ENCODE measurements around the gene MPL.

MPL gene

DNA sequence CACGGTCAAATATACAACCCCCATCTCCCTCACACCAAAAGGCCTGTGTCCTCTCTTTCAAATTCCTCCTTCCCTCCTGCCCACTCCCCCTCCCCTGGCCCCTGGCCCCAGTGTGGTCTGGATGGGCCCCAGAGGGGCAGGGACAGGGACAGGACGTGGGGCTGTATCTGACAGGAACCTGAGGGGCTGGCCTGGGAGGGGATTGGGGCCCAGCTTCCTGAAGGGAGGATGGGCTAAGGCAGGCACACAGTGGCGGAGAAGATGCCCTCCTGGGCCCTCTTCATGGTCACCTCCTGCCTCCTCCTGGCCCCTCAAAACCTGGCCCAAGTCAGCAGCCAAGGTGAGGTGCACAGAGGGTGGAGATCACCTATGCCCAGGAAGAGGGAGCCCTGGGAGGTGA lies at the start of gene MPL:
Gene MPL (plus strand): TSS at position 231 of the 400 bp plus-strand sequence. CDS start 31 bp downstream, at position 262.
- no peak for DNase-seq

DNA sequence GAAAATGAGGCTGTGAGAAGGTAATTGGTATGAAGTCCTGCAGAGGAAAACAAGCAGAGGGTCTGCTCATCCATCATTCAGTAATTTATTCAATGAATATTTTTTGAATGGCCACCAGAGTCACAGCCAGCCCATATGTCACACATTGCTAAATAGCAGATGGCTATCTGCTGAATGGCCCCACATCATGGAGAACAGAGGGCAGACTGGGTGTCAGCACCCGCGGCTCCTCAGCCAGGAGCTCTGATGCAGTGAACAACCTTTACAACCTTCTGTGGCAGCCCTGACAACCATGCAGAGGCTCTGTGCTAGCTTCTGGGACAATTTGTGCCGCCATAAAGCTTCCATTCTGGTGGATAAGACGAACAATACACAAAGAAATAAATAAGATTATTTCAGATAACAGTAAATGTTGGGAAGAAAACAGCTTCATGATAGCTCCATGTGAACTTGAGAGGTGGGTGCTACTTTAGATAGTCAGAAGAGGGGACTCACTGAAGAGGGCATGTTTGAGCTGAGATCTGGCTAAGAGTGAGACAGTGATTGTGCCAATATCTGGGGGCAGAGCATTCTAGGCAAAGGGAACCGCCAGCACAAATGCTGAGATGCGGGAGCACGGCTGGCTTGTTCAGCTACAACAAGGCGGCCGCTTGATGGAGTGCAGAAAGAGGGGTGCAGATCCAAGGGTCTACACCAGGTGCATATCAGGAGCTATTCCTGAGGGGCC lies 49.4 kb upstream of the MPL start:
- DNase-seq: no peak

DNA sequence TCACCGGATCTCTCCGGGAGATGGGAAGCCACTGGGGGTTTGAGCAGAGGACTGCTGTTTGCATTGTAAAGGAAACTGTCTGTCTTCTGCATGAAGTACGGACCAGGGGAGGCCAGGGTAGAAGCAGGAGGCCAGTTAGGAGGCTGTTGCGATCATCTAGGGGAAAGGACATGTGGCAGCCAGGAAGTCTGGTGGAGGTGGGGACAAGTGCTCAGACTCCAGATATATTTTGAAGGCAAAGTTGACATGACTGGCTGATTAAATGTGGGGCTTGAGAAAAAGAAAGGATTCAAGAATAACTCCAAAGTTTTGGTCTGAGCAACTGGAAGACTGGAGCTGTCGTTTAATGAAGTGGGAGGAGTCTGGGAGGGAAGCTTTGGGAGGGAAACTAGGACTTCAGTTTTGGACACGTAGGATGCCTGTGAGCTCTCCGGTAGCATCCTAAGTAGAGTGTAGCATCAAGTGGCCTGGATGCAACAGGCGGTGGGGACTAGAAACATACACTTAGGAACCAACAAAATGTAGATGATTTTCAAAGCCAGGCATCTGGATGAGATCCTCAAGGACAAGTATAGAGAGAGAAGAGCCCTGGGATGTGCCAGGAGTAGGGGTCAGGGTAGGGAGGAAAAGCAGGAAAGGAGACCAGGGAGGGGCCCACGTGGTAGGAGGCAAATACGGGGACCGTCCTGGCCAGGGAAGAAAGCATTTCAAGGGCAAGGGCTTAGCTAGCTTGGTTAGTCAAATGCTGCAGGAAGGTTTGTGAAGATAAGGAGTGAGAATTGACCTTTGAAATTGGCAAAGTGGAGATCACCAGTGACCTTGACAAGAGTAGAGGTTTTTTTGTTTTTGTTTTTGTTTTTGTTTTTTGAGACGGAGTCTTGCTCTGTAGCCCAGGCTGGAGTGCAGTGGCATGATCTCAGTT lies 48.6 kb upstream of the MPL start:
- DNase-seq: no peak

DNA sequence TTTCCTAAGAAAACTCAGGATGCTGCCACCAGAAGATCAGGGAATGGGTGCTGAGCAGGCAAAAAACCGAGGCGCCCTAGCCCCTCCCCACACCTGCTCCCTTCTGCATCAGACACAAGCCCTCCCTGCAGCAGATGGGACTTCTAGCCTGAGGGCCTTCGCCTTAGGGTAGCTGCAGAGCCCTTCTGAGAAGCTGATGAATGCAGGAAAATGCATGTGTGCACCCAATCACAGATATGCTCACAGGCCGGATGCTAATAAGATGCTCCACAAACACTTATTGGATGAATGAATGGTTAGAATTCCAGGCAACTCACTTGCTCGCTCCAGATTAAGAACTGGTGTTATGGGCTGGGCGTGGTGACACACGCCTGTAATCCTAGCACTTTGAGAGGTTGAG lies 45.4 kb upstream of the MPL start:
- no peak for DNase-seq

DNA sequence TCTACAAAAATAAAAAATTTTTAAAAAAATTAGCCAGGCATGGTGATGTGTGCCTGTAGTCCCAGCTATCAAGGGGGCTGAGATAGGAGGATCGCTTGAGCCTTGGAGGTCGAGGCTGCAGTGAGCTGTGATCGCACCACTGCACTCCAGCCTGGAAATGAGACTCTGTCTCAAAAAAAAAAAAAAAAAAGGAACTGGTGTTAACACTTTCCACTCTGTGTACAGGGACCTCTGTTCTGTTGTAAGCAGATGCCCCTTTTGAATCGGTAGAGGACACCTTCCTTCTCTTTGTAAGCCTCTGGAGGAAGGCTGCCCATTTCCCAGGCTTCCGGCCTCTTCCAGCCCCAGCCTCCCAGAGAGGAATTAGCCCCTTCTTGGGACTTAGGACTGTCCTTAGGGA lies 44.9 kb upstream of the MPL start:
- no peak for DNase-seq

DNA sequence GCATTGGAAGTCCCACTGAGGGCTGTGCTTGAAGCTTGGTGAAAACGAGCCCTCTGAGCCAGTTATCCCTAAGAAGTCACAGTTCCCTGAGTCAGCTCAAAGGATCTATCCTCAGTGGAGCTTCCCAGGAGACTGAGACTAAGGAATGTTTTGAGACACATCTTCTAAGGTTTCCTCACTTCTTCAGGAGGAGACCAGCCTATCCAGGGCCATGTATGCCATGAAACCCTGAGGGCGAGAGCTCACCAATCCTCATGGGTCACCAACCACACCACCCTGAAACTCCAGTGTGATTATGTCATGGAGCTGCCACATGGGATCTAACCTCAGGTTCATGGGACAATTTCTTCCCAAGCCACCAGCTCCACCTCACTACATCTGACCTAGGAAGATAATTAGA lies 44.4 kb upstream of the MPL start:
- no peak for DNase-seq

DNA sequence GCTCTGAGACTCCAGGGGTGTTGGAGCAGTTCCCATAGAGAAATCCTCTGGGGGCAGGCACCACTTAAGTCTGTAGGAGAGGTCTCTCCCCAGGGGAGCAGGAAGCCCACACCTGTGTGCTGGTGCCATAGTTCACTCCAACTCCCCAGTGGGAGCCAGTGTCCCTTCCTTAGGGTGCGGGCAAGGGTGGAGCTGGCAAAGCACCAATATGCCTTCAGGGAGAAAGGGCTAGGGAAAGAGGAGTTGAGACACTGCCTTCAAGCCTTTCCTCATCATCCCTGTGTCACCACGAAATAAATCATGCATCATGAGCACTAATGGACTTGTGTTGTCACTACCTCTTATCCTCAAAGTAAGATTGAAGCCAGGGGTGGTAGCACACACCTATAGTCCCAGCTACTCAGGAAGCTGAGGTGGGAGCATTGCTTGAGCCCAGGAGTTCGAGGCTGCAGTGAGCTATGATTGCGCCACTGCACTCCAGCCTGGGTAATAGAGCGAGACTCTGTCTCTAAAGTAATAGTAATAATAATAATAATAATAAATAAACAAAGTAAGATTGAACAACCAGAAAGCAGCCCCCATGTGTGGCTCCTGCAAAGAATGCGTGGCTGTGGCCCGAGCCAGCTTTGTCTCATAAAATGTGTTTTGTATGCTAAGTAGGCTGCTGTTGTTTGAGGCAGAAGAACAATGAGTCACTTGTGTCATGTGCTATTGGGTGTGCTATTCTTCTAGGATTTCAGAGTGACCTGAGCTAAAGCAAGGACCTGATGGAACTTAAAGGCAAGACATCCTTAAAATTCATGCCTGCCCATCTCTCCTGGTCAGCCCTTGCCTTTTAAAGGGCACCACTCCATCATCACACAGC lies 43.5 kb upstream of the MPL start:
- no peak for DNase-seq

DNA sequence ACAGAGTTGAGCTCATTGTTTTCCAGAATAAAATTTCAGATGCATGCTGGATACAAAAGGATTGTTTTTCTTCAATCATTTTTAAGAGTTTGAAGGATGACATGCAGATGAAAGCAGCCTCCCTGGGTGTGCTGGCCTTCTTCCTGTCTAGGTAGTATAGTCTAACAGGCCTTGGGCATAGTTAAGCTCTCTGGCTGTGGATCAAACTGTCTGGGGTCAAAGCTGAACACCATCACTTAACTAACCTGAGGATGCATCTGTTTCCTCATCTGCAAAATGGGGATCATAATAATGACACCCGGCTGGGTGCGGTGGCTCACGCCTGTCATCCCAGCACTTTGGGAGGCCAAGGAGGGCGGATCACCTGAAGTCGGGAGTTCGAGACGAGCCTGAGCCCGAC lies 42.9 kb upstream of the MPL start:
- no peak for DNase-seq

DNA sequence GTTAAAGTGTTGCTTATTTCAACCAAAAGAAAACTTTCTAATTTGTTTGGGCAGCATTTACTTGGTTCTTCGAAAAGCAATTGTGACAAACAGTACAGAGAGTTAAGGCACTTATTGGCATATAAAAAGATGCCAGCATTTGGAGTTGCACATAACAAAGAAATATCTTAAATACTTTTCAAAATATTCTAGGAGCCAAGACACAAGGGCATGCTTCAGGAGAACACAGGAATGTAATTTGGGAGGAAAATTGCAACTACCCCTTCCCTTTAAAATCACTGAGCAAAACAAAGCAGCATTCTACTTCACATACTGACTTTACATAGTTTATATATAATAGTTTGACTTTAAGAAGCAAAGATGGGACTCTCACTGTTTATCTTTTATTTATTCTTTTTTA lies 41.4 kb upstream of the MPL start:
- no peak for DNase-seq

DNA sequence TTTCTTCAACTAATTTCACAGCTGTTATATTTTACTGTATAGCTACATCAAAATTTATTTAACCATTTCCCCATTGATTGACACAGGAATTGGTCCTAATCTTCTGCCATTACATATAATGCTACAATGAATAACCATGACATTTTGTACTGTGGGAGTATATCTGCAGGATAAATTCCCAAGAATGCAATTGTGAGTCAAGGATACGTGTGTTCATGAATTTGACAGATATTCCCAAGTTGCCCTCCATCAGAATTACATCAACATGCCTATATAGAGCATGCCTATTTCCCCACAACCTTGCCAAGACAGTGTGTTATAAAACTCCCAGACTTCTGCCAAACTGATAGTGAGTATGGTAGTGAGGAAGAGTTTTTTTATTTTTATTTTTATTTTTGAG lies 39.6 kb upstream of the MPL start:
- no peak for DNase-seq

DNA sequence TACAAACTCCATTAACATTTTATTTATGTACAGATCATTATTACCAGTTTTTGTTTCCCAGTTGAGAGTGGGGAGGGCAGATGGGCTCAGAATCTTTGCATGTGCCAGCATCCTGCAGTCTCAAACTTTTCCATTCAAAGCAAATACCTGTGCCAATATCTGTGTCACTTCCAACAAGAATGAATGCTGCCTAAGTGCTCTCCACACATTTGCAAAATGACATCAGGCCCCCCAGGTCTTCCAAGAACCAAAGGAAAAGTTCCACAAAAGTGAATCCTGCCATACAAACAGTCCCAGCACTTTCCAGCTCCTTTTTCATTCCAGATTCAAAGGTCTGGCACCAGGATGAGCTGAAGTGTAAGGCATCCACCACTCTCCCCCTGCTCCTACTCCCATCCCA lies 38.5 kb upstream of the MPL start:
- DNase-seq: no peak

DNA sequence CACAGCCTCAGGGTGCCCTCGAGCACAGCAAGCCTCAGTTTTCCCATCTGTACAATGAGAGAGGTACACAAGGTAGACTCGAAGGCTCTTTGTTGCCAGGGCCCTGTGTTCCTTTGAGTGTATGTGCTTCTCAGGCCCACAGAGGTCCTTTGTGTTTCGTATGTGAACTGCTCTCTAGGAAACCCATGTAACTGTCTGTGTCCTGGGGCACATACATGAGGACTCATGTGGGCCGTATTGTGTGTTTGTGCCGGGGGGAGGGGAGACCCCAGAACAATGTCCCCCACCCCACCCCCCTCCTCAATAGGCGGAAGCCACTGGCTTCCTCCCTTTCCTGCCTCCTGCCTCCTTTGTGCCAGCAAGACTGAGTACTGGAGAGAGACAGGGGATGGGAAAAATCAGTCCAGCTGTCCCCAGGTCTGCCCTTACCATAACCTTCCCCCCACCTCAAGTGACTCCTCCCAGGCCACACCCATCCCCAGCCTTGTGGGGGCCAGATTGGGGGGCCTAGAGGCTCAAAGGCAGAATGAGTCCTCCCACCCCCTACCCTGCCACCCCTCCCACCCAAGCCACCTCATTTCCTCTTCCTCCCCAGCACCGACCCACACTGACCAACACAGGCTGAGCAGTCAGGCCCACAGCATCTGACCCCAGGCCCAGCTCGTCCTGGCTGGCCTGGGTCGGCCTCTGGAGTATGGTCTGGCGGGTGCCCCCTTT lies 37.1 kb upstream of the MPL start, which contains the start of gene TIE1:
Gene TIE1 (plus strand): TSS at position 605 of the 717 bp plus-strand sequence. CDS start 90 bp downstream, at position 695.
- no peak for DNase-seq

DNA sequence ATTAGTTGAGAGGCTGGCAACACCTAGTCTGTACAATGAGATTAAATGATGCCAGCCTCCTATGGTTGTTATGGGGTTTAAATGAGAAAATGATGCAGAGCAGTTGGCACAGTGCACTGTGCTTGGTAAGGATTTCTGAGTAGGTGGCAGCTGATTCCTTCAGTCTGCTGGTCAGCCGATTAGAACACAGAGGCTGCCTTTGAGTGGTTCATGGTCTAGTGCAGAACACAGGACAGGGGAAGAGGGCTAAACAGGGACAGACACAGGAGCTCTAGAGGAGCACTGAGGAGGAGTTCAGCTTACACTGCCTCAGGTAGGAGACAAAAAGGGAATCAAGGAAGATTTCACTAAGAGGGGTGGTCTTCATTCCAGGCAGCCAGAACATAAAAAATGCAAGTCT lies 35.4 kb upstream of the MPL start:
- DNase-seq: no peak

DNA sequence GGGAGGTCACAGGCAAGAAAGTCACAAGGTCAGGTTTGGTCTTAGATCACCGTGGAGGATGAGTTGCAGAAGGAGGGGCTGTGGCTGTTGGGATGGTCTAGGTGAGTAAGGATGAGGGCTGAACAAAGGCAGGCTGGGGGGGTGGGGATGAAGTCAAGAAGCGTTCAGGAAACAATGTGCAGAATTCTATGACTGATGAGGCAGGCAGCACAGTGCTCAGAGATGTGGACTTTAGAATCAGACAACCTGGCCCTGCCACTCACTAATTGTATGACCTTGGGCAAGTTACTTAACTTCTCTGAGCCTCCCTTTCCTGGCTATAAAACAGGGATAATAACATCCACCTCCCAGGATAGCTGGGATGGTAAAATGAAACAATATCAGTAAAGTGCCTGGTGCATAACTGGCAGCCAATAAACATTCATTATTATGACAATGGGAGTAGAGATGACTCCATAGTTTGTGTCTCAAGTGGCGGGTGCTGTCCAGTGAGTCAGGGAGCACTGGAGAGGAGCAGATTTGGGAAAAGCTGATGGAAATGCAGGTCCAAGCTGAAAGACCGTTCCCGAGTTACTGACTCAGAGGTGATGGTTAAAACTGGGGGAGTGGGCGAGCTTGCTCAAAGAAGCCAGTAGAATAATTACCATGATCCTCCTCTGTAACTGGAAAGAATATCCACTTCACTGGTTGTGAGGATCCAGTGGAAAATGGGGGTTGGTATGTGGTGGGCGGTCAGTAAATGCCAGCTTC lies 34.7 kb upstream of the MPL start:
- no peak for DNase-seq

DNA sequence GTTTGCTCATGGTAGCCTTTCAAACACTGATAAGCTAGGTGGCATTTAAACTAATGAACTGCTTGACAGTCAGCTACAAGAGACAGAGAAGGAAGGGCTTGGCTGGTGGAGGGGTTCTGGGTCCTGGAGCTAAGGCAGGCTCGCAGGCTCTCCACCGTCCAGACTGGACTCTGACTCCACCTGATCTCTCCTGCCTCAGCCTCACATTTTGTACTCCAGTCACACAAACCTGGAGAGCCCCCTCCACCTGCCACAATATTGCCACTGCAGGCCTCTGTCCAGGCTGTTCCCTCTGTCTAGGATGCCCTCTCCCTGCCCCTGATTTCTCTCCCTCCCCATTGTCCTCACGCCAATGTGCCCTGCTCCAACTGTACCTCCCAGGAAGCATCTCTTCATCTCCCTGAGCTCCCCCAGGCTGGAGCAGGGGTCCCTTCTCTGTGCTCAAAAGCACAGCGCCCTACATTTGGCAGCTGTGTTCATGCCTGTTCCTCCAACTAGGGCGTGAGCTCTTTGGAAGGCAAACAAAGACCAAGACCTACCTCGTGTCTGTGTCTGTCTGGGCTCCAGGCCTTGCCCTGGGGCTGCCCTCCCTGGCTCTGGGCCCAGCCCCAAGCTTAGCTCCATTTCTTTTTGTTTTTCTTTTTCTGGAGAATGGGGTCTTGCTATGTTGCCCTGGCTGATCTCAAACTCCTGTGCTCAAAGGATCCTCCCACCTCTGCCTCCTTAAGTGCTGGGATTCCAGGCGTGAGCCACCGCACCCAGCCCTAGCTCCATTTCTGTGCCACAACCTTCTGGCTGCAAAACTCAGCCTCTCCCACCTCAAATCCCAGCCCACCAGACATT lies 33.9 kb upstream of the MPL start:
- no peak for DNase-seq

DNA sequence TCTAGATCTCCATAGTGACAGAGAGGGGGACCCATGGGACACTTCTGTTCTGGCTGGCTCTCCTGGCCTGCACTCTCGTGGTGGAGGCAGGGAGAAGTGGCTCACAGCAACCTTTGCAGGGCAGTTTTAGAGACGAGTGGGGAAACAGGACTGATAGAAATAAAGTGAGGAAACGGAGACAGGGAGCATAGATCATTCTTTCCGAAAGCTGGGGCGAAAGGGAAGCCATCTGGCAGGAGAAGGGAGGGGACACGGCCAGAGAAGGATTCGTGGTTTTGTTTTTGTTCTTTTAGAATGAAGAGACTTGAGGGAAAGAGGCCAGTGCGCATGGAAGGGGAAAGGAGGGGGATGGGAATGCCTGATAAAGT lies 33.3 kb upstream of the MPL start:
- DNase-seq: no peak

DNA sequence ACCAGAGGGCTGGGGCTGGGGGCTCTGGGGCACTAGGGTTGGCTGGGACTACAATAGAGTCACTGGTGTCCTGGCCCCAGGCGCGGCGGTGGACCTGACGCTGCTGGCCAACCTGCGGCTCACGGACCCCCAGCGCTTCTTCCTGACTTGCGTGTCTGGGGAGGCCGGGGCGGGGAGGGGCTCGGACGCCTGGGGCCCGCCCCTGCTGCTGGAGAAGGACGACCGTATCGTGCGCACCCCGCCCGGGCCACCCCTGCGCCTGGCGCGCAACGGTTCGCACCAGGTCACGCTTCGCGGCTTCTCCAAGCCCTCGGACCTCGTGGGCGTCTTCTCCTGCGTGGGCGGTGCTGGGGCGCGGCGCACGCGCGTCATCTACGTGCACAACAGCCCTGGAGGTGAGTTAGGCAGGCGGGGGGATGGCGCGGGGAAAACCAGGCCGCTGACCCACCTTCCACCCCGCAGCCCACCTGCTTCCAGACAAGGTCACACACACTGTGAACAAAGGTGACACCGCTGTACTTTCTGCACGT lies 32.8 kb upstream of the MPL start:
- no peak for DNase-seq

DNA sequence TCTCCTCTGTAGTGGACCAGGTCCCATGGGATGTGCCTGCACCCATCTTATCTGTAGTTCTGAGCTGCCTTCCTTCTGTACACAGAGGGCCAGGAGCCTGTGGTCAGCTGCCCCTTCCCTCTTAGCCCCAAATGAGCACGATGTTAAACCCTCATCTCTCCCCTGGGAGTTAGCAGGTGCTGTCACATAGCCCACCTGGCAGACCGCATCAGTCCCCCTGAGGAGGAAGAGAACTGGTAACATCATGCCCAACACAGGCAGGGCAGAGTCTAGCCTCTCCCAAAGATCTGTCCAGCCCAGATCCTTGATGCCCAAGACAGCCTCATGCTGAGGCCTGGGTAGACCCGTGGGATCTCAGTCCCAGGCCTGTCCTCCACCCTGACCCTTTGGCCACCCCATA lies 32.2 kb upstream of the MPL start:
- DNase-seq: no peak

DNA sequence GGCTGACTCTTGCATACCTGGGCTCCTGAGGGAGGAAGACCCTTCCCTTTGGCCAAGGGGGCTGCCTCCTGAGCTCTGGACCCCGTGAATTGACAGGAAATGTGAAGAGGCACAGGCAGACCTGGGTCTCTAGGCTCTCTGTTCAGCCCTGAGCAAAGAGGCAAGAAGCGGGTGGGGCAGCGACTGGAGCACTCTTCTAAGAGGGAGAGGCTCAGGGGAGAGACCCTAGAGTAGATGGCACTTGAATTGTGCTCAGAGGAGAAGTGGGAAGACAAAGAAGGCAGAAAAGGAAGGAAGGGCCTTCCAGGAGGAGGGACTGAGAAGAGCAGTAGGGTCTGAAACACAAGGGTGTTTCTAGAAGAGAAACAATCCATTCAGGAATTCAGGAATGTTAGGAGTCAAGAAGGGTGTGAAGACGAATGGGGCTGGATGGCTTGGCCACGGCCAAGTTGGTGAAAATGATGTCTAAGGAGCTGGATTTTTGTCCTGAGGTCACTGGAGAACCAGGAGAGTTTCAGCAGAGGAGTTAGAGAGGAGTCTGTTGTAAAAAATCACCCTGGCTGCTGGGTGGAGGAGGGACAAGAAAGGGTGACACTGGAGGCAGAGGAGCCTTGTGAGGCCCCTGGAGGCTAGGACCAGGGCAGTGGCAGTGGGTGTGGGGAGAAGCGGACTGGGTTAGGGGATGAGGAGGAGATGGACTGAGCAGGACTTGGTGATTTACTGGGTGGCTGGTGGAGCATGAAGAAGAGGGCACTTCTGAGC lies 31.5 kb upstream of the MPL start:
- no peak for DNase-seq

All from NCI-H774 (cell line).